ENCODE measurements around the gene UBE2O.

GRCh38 chr17:76397687-76398522 lies 55.0 kb downstream of the UBE2O start:
- TF ChIP-seq POLR2A (IDR thresholded peaks at IDR 0.05) (no peak), POLR2AphosphoS5 (IDR thresholded peaks at IDR 0.05) (no peak)
- TF ChIP-seq, protein P1, sequence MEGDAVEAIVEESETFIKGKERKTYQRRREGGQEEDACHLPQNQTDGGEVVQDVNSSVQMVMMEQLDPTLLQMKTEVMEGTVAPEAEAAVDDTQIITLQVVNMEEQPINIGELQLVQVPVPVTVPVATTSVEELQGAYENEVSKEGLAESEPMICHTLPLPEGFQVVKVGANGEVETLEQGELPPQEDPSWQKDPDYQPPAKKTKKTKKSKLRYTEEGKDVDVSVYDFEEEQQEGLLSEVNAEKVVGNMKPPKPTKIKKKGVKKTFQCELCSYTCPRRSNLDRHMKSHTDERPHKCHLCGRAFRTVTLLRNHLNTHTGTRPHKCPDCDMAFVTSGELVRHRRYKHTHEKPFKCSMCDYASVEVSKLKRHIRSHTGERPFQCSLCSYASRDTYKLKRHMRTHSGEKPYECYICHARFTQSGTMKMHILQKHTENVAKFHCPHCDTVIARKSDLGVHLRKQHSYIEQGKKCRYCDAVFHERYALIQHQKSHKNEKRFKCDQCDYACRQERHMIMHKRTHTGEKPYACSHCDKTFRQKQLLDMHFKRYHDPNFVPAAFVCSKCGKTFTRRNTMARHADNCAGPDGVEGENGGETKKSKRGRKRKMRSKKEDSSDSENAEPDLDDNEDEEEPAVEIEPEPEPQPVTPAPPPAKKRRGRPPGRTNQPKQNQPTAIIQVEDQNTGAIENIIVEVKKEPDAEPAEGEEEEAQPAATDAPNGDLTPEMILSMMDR (IDR thresholded peaks at IDR 0.05), result peak; percentile 94 to 97 (median 94)
